HCT116 (cell line): ENCODE measurements around the gene TMEM38B. TPM values are rescaled to one million over a fixed set of nuclear protein-coding genes. Genes with fewer than 3 reads are reported as not detected.

ENCODE experiments used
- ATAC-seq: fragments of 200-7000 bp; cut with Tn5 transposase; 2 replicates; pipeline ENCODE4 v1.9.1; 2020; ENCODE audit warnings: mild to moderate bottlenecking, moderate library complexity
- BruUV-seq: library from RNA; stranded (reverse); fragments of 400-500 nt; replicated peaks from 2 replicates; lab custom pipeline; 2021; lab: Mats Ljungman, UMichigan
- CTCF ChIA-PET: fragments of 300-600 bp; sonication (Branson Sonifier 250); formaldehyde crosslinking; loops from one replicate; lab custom pipeline; 2021; ENCODE audit warnings: antibody characterized with exemption; lab: Charles Lee
- POLR2A ChIA-PET: fragments of 300-600, 350-600 bp; sonication (Branson Sonifier 250); formaldehyde crosslinking; loops from one replicate; lab custom pipeline; 2021; ENCODE audit warnings: antibody characterized with exemption; lab: Charles Lee
- RAD21 ChIA-PET, 2 experiments: fragments of 300-600 bp; sonication (Branson Sonifier 250); formaldehyde crosslinking; loops; one replicate each; lab custom pipeline; 2023; ENCODE audit warnings: low total read pairs in 2 of 2; ENCODE audit not compliant: uncharacterized antibody in 2 of 2, unreplicated experiment in 2 of 2, low non-redundant PET in 1 of 2; lab: Charles Lee
- DNase-seq: peaks from one replicate; pipeline ENCODE4 v3.0.0-alpha.2; 2010; ENCODE audit warnings: low read depth, low spot score
- H2AFZ ChIP-seq: fragments of 200-600 bp; shearing (Covaris generic), sonication (generic); 2 replicates; pipeline ENCODE4 v1.6.1; 2017; ENCODE audit warnings: low read depth, mixed run types, mixed read lengths, antibody characterized with exemption, low read length; ENCODE audit not compliant: poor library complexity, severe bottlenecking
- H3K27ac ChIP-seq: 2 replicates; pipeline ENCODE4 v1.5.1; 2012; ENCODE audit warnings: low read depth, low read length
- H3K27me3 ChIP-seq: fragments of 200-600 bp; sonication (generic); 2 replicates; pipeline ENCODE4 v1.6.1; 2016; ENCODE audit warnings: mixed run types, low read length, mixed read lengths; ENCODE audit not compliant: insufficient read depth
- H3K36me3 ChIP-seq, 2 experiments: fragments of 200-500 bp in 1 of 2; fragments of 200-600 bp in 1 of 2; sonication (Bioruptor generic) in 1 of 2; sonication (generic) in 1 of 2; 2 replicates each; pipeline versions ENCODE4 v1.5.1 to v1.6.1; 2014 to 2016; ENCODE audit warnings: low read length in 2 of 2, inconsistent platforms in 1 of 2, mixed read lengths in 1 of 2, mixed run types in 1 of 2; ENCODE audit not compliant: insufficient read depth in 2 of 2, control insufficient read depth in 1 of 2
- H3K4me1 ChIP-seq, 2 experiments: fragments of 200-600 bp in 1 of 2; sonication (generic) in 1 of 2; 2 replicates each; pipeline versions ENCODE4 v1.5.1 to v1.6.1; 2012 to 2017; ENCODE audit warnings: low read length in 2 of 2, inconsistent platforms in 1 of 2, mild to moderate bottlenecking in 1 of 2, mixed read lengths in 1 of 2, mixed run types in 1 of 2, moderate library complexity in 1 of 2; ENCODE audit not compliant: insufficient read depth in 2 of 2, control insufficient read depth in 1 of 2
- H3K4me2 ChIP-seq: fragments of 200-600 bp; sonication (generic); 2 replicates; pipeline ENCODE4 v1.6.1; 2017; ENCODE audit warnings: mixed run types, low read length, mixed read lengths
- H3K4me3 ChIP-seq, 2 experiments: fragments of 200-600 bp in 1 of 2; sonication (generic) in 1 of 2; replicated peaks in 1 of 2; 2 replicates each; pipeline ENCODE4 v1.5.1; 2011 to 2016; ENCODE audit warnings: low read length in 2 of 2, control low read depth in 1 of 2, low read depth in 1 of 2, mild to moderate bottlenecking in 1 of 2, mixed read lengths in 1 of 2, mixed run types in 1 of 2
- H3K79me2 ChIP-seq: fragments of 200-600 bp; sonication (generic); 2 replicates; pipeline ENCODE4 v1.6.1; 2017; ENCODE audit warnings: mild to moderate bottlenecking, mixed run types, low read length, moderate library complexity, mixed read lengths; ENCODE audit not compliant: insufficient read depth
- H3K9ac ChIP-seq: fragments of 200-600 bp; sonication (generic); 2 replicates; pipeline ENCODE4 v1.6.1; 2016; ENCODE audit warnings: low read length, mixed read lengths
- H3K9me2 ChIP-seq: fragments of 200-600 bp; sonication (generic), shearing (Covaris generic); 2 replicates; pipeline ENCODE4 v1.6.1; 2017; ENCODE audit warnings: mixed run types, mild to moderate bottlenecking, moderate library complexity; ENCODE audit not compliant: insufficient read depth
- H3K9me3 ChIP-seq, 2 experiments: fragments of 200-500 bp in 1 of 2; fragments of 200-600 bp in 1 of 2; sonication (Bioruptor generic) in 1 of 2; sonication (generic) in 1 of 2; 2 replicates each; pipeline ENCODE4 v1.6.1; 2014 to 2017; ENCODE audit warnings: low read length in 2 of 2, mixed read lengths in 2 of 2, inconsistent platforms in 1 of 2, low read depth in 1 of 2, mild to moderate bottlenecking in 1 of 2, mixed run types in 1 of 2, moderate library complexity in 1 of 2; ENCODE audit not compliant: control insufficient read depth in 1 of 2, insufficient read depth in 1 of 2
- H4K20me1 ChIP-seq: fragments of 200-600 bp; sonication (generic), shearing (Covaris generic); 2 replicates; pipeline ENCODE4 v1.6.1; 2017; ENCODE audit warnings: mixed run types, mild to moderate bottlenecking, moderate library complexity; ENCODE audit not compliant: insufficient read depth
- EZH2 ChIP-seq: fragments of 200-600 bp; sonication (generic); IDR thresholded peaks from 2 replicates; pipeline ENCODE4 v1.6.1; 2017; ENCODE audit warnings: antibody characterized with exemption, mixed run types
- POLR2AphosphoS5 ChIP-seq: IDR thresholded peaks from 2 replicates; pipeline ENCODE4 v1.6.1; 2011; ENCODE audit warnings: mild to moderate bottlenecking, low read depth, low read length, moderate library complexity
- RAD21 ChIP-seq: IDR thresholded peaks from 2 replicates; pipeline ENCODE4 v1.6.1; 2012; ENCODE audit warnings: low read depth, mild to moderate bottlenecking
- SP1 ChIP-seq: IDR thresholded peaks from 2 replicates; pipeline ENCODE4 v1.6.1; 2012; ENCODE audit warnings: low read depth
- SRF ChIP-seq: IDR thresholded peaks from 2 replicates; pipeline ENCODE4 v1.6.1; 2012; ENCODE audit warnings: low read depth
- intact Hi-C: fragments of 100-400 bp; cut with micrococcal nuclease; formaldehyde crosslinking; loops from 2 replicates; pipeline ENCODE4 v1.10.0; 2022
- total RNA-seq: library from RNA; stranded (reverse); gene quantifications from one replicate; pipeline ENCODE4 v1.2.1, GENCODE V29; 2021; ENCODE audit not compliant: unreplicated experiment
- TF ChIP-seq, protein P1 (sequence below), 3 experiments: fragments of 200-600 bp in 1 of 3; sonication (generic) in 1 of 3; IDR thresholded peaks in 2 of 3; conservative IDR thresholded peaks in 1 of 3; 2 replicates each; pipeline ENCODE4 v1.5.1; 2012 to 2017; ENCODE audit warnings: low read depth in 2 of 3, low read length in 2 of 3, antibody characterized with exemption in 1 of 3, borderline replicate concordance in 1 of 3, control low read depth in 1 of 3, mild to moderate bottlenecking in 1 of 3, mixed read lengths in 1 of 3, mixed run types in 1 of 3, moderate library complexity in 1 of 3; ENCODE audit not compliant: insufficient read depth in 1 of 3
- TF ChIP-seq, protein P2 (sequence below): IDR thresholded peaks from 2 replicates; pipeline ENCODE4 v1.6.1; 2012
- TF ChIP-seq, protein P3 (sequence below): IDR thresholded peaks from 2 replicates; pipeline ENCODE4 v1.6.1; 2012
- TF ChIP-seq, protein P4 (sequence below): IDR thresholded peaks from 2 replicates; pipeline ENCODE4 v1.6.1; 2012; ENCODE audit warnings: low read depth

The TMEM38B gene
- total RNA-seq, 1 experiment from 2014 or later, result 24.5 TPM

DNA sequence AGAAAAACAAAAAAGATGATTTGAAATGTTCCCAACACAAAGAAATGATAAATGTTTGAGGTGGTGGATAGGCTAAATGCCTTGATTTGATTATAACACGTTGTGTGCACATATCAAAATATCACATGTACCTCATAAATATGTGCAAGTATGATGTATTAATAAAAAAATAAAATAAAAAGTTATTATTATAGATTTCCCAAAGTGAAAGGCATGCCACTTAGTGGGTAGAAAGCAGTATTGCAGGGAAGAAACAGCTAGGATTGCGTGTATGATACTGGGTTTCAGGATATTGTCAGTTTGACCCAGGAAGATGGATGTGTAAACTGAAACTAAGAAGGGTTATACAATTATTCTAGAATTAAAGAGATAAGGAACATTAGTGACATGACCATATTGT is 3.6 kb upstream of the TMEM38B start:
- Histone ChIP-seq H3K4me2 (no peak overlapping the region), H3K4me3 (no peak overlapping the region), H3K79me2 (peaks cover 5% of the 10 kb centered on the region), H3K27me3 (peaks cover 17% of the 10 kb centered on the region), H3K9me2 (no peaks in the 10 kb centered on the region), H3K9ac (no peak overlapping the region), H3K4me1 (peaks cover 5 to 17% of the 10 kb centered on the region in 2 experiments; a peak in 3 of 4 replicates), H3K27ac (no peak overlapping the region), H4K20me1 (no peaks in the 10 kb centered on the region), H2AFZ (no peak overlapping the region), H3K36me3 (no peaks in the 10 kb centered on the region), H3K9me3 (no peaks in the 10 kb centered on the region)
- no peak for ATAC-seq
- ChIA-PET POLR2A (no interaction called here), CTCF (interaction anchor here (0.6 kb wide), 1 partner anchor 286 kb away, joined by 3 read pairs; no protein-coding TSS in a partner anchor), RAD21 (no interaction called here)
- BruUV-seq, result no TSS peak
- TF ChIP-seq SRF, result no peak
- peak; percentile 49; the same call in 1 of the 2 replicates for TF ChIP-seq RAD21
- TF ChIP-seq, protein P1, sequence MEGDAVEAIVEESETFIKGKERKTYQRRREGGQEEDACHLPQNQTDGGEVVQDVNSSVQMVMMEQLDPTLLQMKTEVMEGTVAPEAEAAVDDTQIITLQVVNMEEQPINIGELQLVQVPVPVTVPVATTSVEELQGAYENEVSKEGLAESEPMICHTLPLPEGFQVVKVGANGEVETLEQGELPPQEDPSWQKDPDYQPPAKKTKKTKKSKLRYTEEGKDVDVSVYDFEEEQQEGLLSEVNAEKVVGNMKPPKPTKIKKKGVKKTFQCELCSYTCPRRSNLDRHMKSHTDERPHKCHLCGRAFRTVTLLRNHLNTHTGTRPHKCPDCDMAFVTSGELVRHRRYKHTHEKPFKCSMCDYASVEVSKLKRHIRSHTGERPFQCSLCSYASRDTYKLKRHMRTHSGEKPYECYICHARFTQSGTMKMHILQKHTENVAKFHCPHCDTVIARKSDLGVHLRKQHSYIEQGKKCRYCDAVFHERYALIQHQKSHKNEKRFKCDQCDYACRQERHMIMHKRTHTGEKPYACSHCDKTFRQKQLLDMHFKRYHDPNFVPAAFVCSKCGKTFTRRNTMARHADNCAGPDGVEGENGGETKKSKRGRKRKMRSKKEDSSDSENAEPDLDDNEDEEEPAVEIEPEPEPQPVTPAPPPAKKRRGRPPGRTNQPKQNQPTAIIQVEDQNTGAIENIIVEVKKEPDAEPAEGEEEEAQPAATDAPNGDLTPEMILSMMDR (IDR thresholded peaks at IDR 0.05 in 2 of 3, conservative IDR thresholded peaks at IDR 0.05 in 1 of 3; ENCODE audit: borderline replicate concordance in 1 of 3, insufficient read depth in 1 of 3, low read depth in 2 of 3, low read length in 2 of 3), result peak; percentile 32 to 52 (median 36); a peak in 4 of 6 replicates
- TF ChIP-seq, protein P2, sequence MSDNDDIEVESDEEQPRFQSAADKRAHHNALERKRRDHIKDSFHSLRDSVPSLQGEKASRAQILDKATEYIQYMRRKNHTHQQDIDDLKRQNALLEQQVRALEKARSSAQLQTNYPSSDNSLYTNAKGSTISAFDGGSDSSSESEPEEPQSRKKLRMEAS, result no peak
- DNase-seq, result no peak
- intact Hi-C loops, result loop anchor here (5.0 kb wide), 3 partner anchors 83 to 263 kb away; partner anchors contain the start of gene FKTN

DNA sequence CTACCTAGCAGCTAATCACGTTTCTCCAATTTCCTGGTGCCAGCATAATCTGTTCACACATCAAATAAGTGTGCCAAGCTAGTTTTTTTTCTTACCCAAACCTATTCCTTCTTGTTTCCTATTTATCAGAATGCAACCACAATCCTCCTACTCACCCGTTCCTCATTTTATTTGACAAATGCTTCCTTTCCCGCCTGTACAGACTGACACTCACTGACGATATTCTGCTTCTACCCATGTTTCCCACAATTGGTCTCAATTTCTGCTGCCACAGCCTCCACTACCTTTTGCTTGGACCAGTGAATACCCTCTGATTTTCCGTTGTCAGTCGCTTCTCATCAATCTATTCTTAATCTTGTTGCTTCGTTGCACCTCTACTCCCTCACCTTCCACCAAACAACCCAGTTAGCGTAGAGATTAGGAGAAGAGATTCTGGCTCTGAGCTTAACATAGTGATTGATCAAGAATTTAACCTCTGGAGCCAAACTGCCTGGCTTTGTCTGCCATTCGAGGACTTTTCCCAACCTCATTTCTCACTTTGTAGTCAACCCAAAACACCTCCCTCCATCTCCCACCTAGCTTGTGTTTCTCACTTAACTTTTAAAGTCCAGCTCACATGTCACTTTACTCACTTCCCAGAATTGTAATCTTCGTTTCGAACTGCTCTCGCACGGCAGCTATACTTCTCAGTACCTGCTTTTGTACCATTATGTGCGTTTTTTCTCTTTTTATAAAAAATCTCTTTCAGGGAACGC is 729 bp upstream of the TMEM38B start:
- peak overlapping the region; percentile 90 for H2AFZ ChIP-seq
- DNase-seq (no peak), ATAC-seq (no peak)
- peaks cover 17% of the 10 kb centered on the region for H3K27me3 ChIP-seq
- H3K9me2 ChIP-seq, result no peaks in the 10 kb centered on the region
- H4K20me1 ChIP-seq, result no peaks in the 10 kb centered on the region
- no peak overlapping the region for H3K27ac ChIP-seq
- RAD21 ChIA-PET, result interaction anchor here in 1 of 2 experiments (0.8 kb wide), 1 partner anchor 25 kb away, joined by 4 read pairs; no protein-coding TSS in a partner anchor
- TF ChIP-seq, protein P3, sequence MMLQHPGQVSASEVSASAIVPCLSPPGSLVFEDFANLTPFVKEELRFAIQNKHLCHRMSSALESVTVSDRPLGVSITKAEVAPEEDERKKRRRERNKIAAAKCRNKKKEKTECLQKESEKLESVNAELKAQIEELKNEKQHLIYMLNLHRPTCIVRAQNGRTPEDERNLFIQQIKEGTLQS, result no peak
- TF ChIP-seq SP1, result no peak
- no peak for TF ChIP-seq RAD21
- no peak for TF ChIP-seq POLR2AphosphoS5
- no peak for TF ChIP-seq EZH2
- TF ChIP-seq, protein P4, sequence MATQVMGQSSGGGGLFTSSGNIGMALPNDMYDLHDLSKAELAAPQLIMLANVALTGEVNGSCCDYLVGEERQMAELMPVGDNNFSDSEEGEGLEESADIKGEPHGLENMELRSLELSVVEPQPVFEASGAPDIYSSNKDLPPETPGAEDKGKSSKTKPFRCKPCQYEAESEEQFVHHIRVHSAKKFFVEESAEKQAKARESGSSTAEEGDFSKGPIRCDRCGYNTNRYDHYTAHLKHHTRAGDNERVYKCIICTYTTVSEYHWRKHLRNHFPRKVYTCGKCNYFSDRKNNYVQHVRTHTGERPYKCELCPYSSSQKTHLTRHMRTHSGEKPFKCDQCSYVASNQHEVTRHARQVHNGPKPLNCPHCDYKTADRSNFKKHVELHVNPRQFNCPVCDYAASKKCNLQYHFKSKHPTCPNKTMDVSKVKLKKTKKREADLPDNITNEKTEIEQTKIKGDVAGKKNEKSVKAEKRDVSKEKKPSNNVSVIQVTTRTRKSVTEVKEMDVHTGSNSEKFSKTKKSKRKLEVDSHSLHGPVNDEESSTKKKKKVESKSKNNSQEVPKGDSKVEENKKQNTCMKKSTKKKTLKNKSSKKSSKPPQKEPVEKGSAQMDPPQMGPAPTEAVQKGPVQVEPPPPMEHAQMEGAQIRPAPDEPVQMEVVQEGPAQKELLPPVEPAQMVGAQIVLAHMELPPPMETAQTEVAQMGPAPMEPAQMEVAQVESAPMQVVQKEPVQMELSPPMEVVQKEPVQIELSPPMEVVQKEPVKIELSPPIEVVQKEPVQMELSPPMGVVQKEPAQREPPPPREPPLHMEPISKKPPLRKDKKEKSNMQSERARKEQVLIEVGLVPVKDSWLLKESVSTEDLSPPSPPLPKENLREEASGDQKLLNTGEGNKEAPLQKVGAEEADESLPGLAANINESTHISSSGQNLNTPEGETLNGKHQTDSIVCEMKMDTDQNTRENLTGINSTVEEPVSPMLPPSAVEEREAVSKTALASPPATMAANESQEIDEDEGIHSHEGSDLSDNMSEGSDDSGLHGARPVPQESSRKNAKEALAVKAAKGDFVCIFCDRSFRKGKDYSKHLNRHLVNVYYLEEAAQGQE, result no peak
- peaks cover 5 to 17% of the 10 kb centered on the region in 2 experiments; a peak in 3 of 4 replicates for H3K4me1 ChIP-seq
- H3K9me3 ChIP-seq, result no peaks in the 10 kb centered on the region
- peak overlapping the region; percentile 81 for H3K4me2 ChIP-seq
- peak overlapping the region; percentile 67 to 75 for H3K4me3 ChIP-seq
- POLR2A ChIA-PET, result no interaction called here
- intact Hi-C loops, result loop anchor here (5.0 kb wide), 3 partner anchors 86 to 266 kb away; partner anchors contain the start of gene FKTN
- no peaks in the 10 kb centered on the region for H3K36me3 ChIP-seq
- CTCF ChIA-PET, result no interaction called here
- H3K9ac ChIP-seq, result no peak overlapping the region
- peaks cover 30% of the 10 kb centered on the region for H3K79me2 ChIP-seq
- no TSS peak for BruUV-seq
